Testis (tissue), 2 donors: Measurements from ENCODE around the gene DNAH6.

Experiments
- POLR2A ChIP-seq: fragments of 450-650 bp; IDR thresholded peaks from one replicate; pipeline ENCODE4 v1.6.1; 2017; ENCODE audit warnings: antibody characterized with exemption, mild to moderate bottlenecking, moderate library complexity
- TF ChIP-seq, protein P1 (sequence below), 3 experiments: fragments of 450-650 bp in 2 of 3; fragments of 200-600 bp in 1 of 3; sonication (generic) in 1 of 3; IDR thresholded peaks; one replicate each; pipeline ENCODE4 v1.5.1; 2016 to 2019; ENCODE audit warnings: antibody characterized with exemption in 3 of 3, mild to moderate bottlenecking in 2 of 3, moderate library complexity in 1 of 3

DNA sequence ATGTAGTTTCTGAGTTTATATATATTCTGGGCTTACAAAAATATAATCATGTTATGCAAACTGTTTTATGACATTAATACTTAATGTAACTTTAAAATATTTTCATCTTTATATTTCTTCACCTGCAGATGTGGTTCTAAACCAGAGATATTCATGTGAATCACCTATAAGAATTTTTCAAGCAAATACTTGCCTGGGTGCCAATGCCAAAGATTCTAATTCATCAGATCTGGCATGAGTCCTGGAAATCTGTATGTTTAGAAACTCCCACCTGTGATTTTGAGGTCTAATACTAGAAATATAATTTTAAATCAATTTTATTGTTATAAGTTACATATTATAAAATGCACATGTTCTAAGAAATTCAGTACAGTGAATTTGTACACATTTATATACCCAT, 19.9 kb upstream of the DNAH6 start:
- no peak for TF ChIP-seq POLR2A
- TF ChIP-seq, protein P1, sequence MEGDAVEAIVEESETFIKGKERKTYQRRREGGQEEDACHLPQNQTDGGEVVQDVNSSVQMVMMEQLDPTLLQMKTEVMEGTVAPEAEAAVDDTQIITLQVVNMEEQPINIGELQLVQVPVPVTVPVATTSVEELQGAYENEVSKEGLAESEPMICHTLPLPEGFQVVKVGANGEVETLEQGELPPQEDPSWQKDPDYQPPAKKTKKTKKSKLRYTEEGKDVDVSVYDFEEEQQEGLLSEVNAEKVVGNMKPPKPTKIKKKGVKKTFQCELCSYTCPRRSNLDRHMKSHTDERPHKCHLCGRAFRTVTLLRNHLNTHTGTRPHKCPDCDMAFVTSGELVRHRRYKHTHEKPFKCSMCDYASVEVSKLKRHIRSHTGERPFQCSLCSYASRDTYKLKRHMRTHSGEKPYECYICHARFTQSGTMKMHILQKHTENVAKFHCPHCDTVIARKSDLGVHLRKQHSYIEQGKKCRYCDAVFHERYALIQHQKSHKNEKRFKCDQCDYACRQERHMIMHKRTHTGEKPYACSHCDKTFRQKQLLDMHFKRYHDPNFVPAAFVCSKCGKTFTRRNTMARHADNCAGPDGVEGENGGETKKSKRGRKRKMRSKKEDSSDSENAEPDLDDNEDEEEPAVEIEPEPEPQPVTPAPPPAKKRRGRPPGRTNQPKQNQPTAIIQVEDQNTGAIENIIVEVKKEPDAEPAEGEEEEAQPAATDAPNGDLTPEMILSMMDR (IDR thresholded peaks at IDR 0.05) = no peak
